IMR-90 (cell line): ENCODE data around the gene UBE2M. TPM values are rescaled to one million over a fixed set of nuclear protein-coding genes. Genes with fewer than 3 reads are reported as not detected.

Experiments
- ATAC-seq: fragments of 200-7000 bp; cut with Tn5 transposase; 2 replicates; pipeline ENCODE4 v1.9.1; 2020; ENCODE audit warnings: low read depth, mild to moderate bottlenecking, moderate library complexity
- BruUV-seq: library from RNA; stranded (reverse); fragments of 400-500 nt; replicated peaks from 2 replicates; lab custom pipeline; 2021; lab: Mats Ljungman, UMichigan
- CTCF ChIA-PET: fragments of 300-600 bp; formaldehyde crosslinking; extraction: SDS; loops from one replicate; lab custom pipeline; 2021; ENCODE audit warnings: antibody characterized with exemption; lab: Yijun Ruan, JAX
- POLR2A ChIA-PET: fragments of 300-600 bp; sonication (Branson Sonifier 250); formaldehyde crosslinking; loops from one replicate; lab custom pipeline; 2022; ENCODE audit warnings: antibody characterized with exemption; ENCODE audit not compliant: unreplicated experiment; lab: Charles Lee
- DNase-seq: peaks from one replicate; pipeline ENCODE4 v3.0.0; 2013
- H2AFZ ChIP-seq: replicated peaks from 2 replicates; pipeline ENCODE3; 2013; ENCODE audit warnings: low read length, mild to moderate bottlenecking; ENCODE audit not compliant: poor library complexity
- H2AK5ac ChIP-seq: 2 replicates; pipeline ENCODE4 v1.6.1; 2013; ENCODE audit warnings: low read depth, low read length, inconsistent platforms
- H2AK9ac ChIP-seq: replicated peaks from 2 replicates; pipeline ENCODE3; 2013; ENCODE audit warnings: mild to moderate bottlenecking, low read depth, low read length, moderate library complexity; ENCODE audit not compliant: poor library complexity
- H2BK120ac ChIP-seq: 2 replicates; pipeline ENCODE4 v1.6.1; 2013; ENCODE audit warnings: low read depth, low read length, inconsistent platforms
- H2BK15ac ChIP-seq: 3 replicates; pipeline ENCODE4 v1.6.1; 2013; ENCODE audit warnings: low read depth, low read length, inconsistent platforms
- H2BK20ac ChIP-seq: 2 replicates; pipeline ENCODE4 v1.6.1; 2013; ENCODE audit warnings: low read depth, mild to moderate bottlenecking, inconsistent platforms, low read length, moderate library complexity
- H2BK5ac ChIP-seq: 2 replicates; pipeline ENCODE4 v1.6.1; 2013; ENCODE audit warnings: mild to moderate bottlenecking, low read depth, low read length, inconsistent platforms; ENCODE audit not compliant: poor library complexity, severe bottlenecking
- H3K14ac ChIP-seq: replicated peaks from 2 replicates; pipeline ENCODE4 v1.6.1; 2013; ENCODE audit warnings: low read depth, low read length, inconsistent platforms
- H3K18ac ChIP-seq: 2 replicates; pipeline ENCODE4 v1.6.1; 2013; ENCODE audit warnings: low read depth, low read length, control low read depth
- H3K23ac ChIP-seq: 2 replicates; pipeline ENCODE4 v1.6.1; 2013; ENCODE audit warnings: low read depth, low read length, inconsistent platforms
- H3K27ac ChIP-seq: 2 replicates; pipeline ENCODE4 v1.5.1; 2013; ENCODE audit warnings: mild to moderate bottlenecking, control low read depth, low read length; ENCODE audit not compliant: insufficient read depth
- H3K27me3 ChIP-seq: 2 replicates; pipeline ENCODE4 v1.6.1; 2013; ENCODE audit warnings: low read length; ENCODE audit not compliant: control insufficient read depth, insufficient read depth
- H3K36me3 ChIP-seq: 2 replicates; pipeline ENCODE4 v1.6.1; 2013; ENCODE audit warnings: low read length, mixed read lengths; ENCODE audit not compliant: control insufficient read depth, insufficient read depth
- H3K4ac ChIP-seq: 2 replicates; pipeline ENCODE4 v1.6.1; 2013; ENCODE audit warnings: low read depth, low read length, inconsistent platforms
- H3K4me1 ChIP-seq: 2 replicates; pipeline ENCODE4 v1.6.1; 2013; ENCODE audit warnings: low read length, mixed read lengths; ENCODE audit not compliant: control insufficient read depth, insufficient read depth
- H3K4me2 ChIP-seq: 2 replicates; pipeline ENCODE4 v1.6.1; 2013; ENCODE audit warnings: low read depth, mild to moderate bottlenecking, control low read depth, low read length, moderate library complexity
- H3K4me3 ChIP-seq: 2 replicates; pipeline ENCODE4 v1.5.1; 2013; ENCODE audit warnings: low read depth, mild to moderate bottlenecking, control low read depth, low read length, moderate library complexity; ENCODE audit not compliant: insufficient read depth
- H3K56ac ChIP-seq: 2 replicates; pipeline ENCODE4 v1.6.1; 2013; ENCODE audit warnings: low read length, inconsistent platforms; ENCODE audit not compliant: insufficient read depth; ENCODE audit errors: extremely low read depth
- H3K79me1 ChIP-seq, 2 experiments: 2 replicates each; pipeline ENCODE4 v1.6.1; 2013; ENCODE audit warnings: low read length in 2 of 2, inconsistent platforms in 1 of 2, low read depth in 1 of 2
- H3K9ac ChIP-seq: 2 replicates; pipeline ENCODE4 v1.6.1; 2013; ENCODE audit warnings: low read depth, low read length, control low read depth
- H3K9me1 ChIP-seq: 2 replicates; pipeline ENCODE4 v1.6.1; 2013; ENCODE audit warnings: low read length, inconsistent platforms; ENCODE audit not compliant: insufficient read depth
- H3K9me3 ChIP-seq: 2 replicates; pipeline ENCODE4 v1.6.1; 2013; ENCODE audit warnings: low read length; ENCODE audit not compliant: control insufficient read depth, insufficient read depth
- H4K20me1 ChIP-seq: 2 replicates; pipeline ENCODE4 v1.6.1; 2013; ENCODE audit warnings: low read length, inconsistent platforms; ENCODE audit not compliant: insufficient read depth
- H4K5ac ChIP-seq: 2 replicates; pipeline ENCODE4 v1.6.1; 2013; ENCODE audit warnings: mild to moderate bottlenecking, low read depth, low read length, control low read depth
- H4K8ac ChIP-seq, 2 experiments: 2 replicates each; pipeline ENCODE4 v1.6.1; 2013; ENCODE audit warnings: low read depth in 2 of 2, low read length in 2 of 2, control low read depth in 1 of 2, inconsistent platforms in 1 of 2
- H4K91ac ChIP-seq: 2 replicates; pipeline ENCODE4 v1.6.1; 2013; ENCODE audit warnings: low read depth, low read length, inconsistent platforms; ENCODE audit not compliant: insufficient read depth
- BHLHE40 ChIP-seq: fragments of 150-350 bp; IDR thresholded peaks from 2 replicates; pipeline ENCODE4 v1.6.1; 2016; ENCODE audit warnings: mild to moderate bottlenecking, low read depth, low read length
- CEBPB ChIP-seq: IDR thresholded peaks from 2 replicates; pipeline ENCODE4 v1.6.1; 2012; ENCODE audit warnings: low read depth, low read length, improper control_type of control experiment
- CHD1 ChIP-seq: IDR thresholded peaks from 2 replicates; pipeline ENCODE4 v1.6.1; 2012; ENCODE audit warnings: low read depth, low read length, improper control_type of control experiment
- MAFK ChIP-seq: IDR thresholded peaks from 2 replicates; pipeline ENCODE4 v1.6.1; 2012; ENCODE audit warnings: low read depth, low read length, improper control_type of control experiment
- MAZ ChIP-seq: IDR thresholded peaks from 2 replicates; pipeline ENCODE4 v1.6.1; 2012; ENCODE audit warnings: low read depth, mild to moderate bottlenecking, low read length, improper control_type of control experiment, moderate library complexity, borderline replicate concordance
- MXI1 ChIP-seq: IDR thresholded peaks from 2 replicates; pipeline ENCODE4 v1.6.1; 2012; ENCODE audit warnings: low read depth, mild to moderate bottlenecking, low read length, moderate library complexity, borderline replicate concordance
- NFE2L2 ChIP-seq: fragments of 150-350 bp; IDR thresholded peaks from 2 replicates; pipeline ENCODE4 v1.6.1; 2016; ENCODE audit warnings: low read depth, mild to moderate bottlenecking, low read length
- POLR2A ChIP-seq: IDR thresholded peaks from 2 replicates; pipeline ENCODE4 v1.6.1; 2012; ENCODE audit warnings: mild to moderate bottlenecking, low read depth, low read length
- RAD21 ChIP-seq: IDR thresholded peaks from 2 replicates; pipeline ENCODE4 v1.6.1; 2012; ENCODE audit warnings: low read length, improper control_type of control experiment
- RCOR1 ChIP-seq: IDR thresholded peaks from 2 replicates; pipeline ENCODE4 v1.6.1; 2012; ENCODE audit warnings: mild to moderate bottlenecking, low read length, improper control_type of control experiment; ENCODE audit not compliant: insufficient replicate concordance
- RFX5 ChIP-seq: IDR thresholded peaks from 2 replicates; pipeline ENCODE4 v1.8.0; 2012; ENCODE audit warnings: low read depth, mild to moderate bottlenecking, low read length, moderate library complexity
- SMC3 ChIP-seq: fragments of 150-350 bp; IDR thresholded peaks from 2 replicates; pipeline ENCODE4 v1.6.1; 2016; ENCODE audit warnings: low read depth, mild to moderate bottlenecking, antibody characterized with exemption, low read length, moderate library complexity
- WGBS, 2 experiments: methylation state at CpG; one replicate each; pipeline versions ENCODE4 v1.1.5 to v1.1.7; 2013; ENCODE audit warnings: missing lambda C conversion rate in 2 of 2; ENCODE audit not compliant: insufficient read length in 1 of 2; ENCODE audit errors: extremely low coverage in 2 of 2; 5-methylcytosine and 5-hydroxymethylcytosine counted together
- dilution Hi-C: fragments of 300-500 bp; cut with HindIII; formaldehyde crosslinking; loops from one replicate; pipeline ENCODE4 v1.14.3; 2018; ENCODE audit warnings: low sequenced_read_pairs; ENCODE audit not compliant: unreplicated experiment
- in situ Hi-C: fragments of 300-500 bp; cut with MboI; formaldehyde crosslinking; loops from 3 replicates; pipeline ENCODE4 v1.14.3; 2019; ENCODE audit warnings: low sequenced_read_pairs, inconsistent platforms, mixed read lengths
- intact Hi-C: fragments of 100-400 bp; cut with micrococcal nuclease; formaldehyde crosslinking; loops from 2 replicates; pipeline ENCODE4 v1.10.0; 2022
- polyA plus RNA-seq, 3 experiments: library from polyadenylated mRNA; depleted of rRNA; stranded (reverse); fragments of >200 nt; gene quantifications; 2 replicates each; pipeline ENCODE4 v1.2.3, GENCODE V29; 2012; ENCODE audit warnings: low replicate concordance in 1 of 3
- total RNA-seq: library from RNA; depleted of rRNA; stranded (reverse); fragments of >200 nt; gene quantifications from 2 replicates; pipeline ENCODE4 v1.2.3, GENCODE V29; 2012
- TF ChIP-seq, protein P1 (sequence below): fragments of 150-350 bp; IDR thresholded peaks from 2 replicates; pipeline ENCODE4 v1.6.1; 2017; ENCODE audit warnings: mild to moderate bottlenecking, antibody characterized with exemption, low read length, low read depth
- TF ChIP-seq, protein P2 (sequence below): conservative IDR thresholded peaks from 2 replicates; pipeline ENCODE4 v1.5.1; 2012; ENCODE audit warnings: mild to moderate bottlenecking, low read depth, low read length, improper control_type of control experiment

The UBE2M gene
- total and polyA plus RNA-seq, 2 of the 4 experiments (the other 2 are of a cell fraction): 55.9 to 66.6 TPM

DNA sequence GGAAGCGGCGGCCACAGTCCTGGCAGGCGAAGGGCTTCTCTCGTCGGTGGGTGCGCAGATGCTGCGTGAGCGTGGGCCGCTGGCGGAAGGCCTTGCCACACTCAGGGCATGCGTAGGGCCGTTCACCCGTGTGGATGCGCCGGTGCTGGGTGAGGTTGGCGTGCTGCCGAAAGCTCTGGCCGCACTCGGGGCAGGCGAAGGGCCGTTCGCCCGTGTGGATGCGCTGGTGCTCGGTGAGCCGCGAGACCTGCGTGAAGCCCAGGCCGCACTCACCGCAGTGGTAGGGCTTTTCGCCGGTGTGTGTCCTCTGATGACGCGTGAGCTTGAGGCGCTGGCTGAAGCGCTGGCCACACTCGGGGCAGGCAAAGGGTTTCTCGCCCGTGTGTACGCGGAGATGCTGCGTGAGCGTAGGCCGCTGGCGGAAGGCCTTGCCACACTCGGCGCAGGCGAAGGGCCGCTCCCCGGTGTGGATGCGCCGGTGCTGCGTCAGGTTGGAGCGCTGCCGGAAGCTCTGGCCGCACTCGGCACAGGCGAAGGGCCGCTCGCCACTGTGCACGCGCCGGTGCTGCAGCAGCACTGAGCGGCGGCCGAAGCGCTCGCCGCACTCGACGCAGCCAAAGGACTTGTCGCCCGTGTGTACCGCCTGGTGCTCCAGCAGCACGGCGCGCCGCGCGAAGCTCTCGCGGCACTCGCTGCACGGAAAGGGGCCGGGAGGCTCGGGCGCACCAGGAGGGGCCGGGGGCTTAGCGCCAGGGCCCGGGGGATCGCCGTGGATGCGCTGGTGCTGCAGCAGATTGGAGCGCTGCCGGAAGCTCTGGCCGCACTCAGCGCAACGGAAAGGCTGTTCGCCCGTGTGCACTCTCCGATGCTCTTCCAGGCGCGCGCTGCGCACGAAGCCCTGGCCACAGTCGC, 4.0 kb upstream of the UBE2M start:
- H4K8ac ChIP-seq: peak overlapping the region; percentile 40 to 74; a peak in 3 of 4 replicates
- H3K27ac ChIP-seq: no peak overlapping the region; the same call in 1 of the 2 replicates
- CTCF ChIA-PET: no interaction called here
- peak overlapping the region; percentile 22 for H3K9ac ChIP-seq
- H3K79me1 ChIP-seq: peaks cover 7 to 32% of the 10 kb centered on the region in 2 experiments
- in situ Hi-C loops (no loop called here), dilution Hi-C loops (no loop called here), intact Hi-C loops (no loop called here)
- H2AK5ac ChIP-seq: peak overlapping the region; percentile 75; the same call in 1 of the 2 replicates
- H3K23ac ChIP-seq: peak overlapping the region; percentile 72; the same call in 1 of the 2 replicates
- H3K9me1 ChIP-seq: peaks cover 22% of the 10 kb centered on the region
- H3K18ac ChIP-seq: no peak overlapping the region
- no peaks in the 10 kb centered on the region for H3K9me3 ChIP-seq
- H3K4ac ChIP-seq: peak overlapping the region; percentile 67
- DNase-seq (peak; percentile 39), ATAC-seq (no peak)
- H2AFZ ChIP-seq: peak overlapping the region; percentile 90
- H2BK120ac ChIP-seq: no peak overlapping the region
- H4K5ac ChIP-seq: peak overlapping the region; percentile 37
- POLR2A ChIA-PET: no interaction called here
- peaks cover under 1% of the 10 kb centered on the region; the same call in 1 of the 2 replicates for H3K36me3 ChIP-seq
- H3K14ac ChIP-seq: peak overlapping the region; percentile 45; the same call in 1 of the 2 replicates
- peak overlapping the region; percentile 91 for H3K4me2 ChIP-seq
- BruUV-seq: no TSS peak
- no peaks in the 10 kb centered on the region for H3K27me3 ChIP-seq
- peak overlapping the region; percentile 40 for H3K4me3 ChIP-seq
- H2AK9ac ChIP-seq: peak overlapping the region; percentile 88
- 8% methylated on average over 96 of the region's 107 CpGs; no CpG with 5 or more reads in 1 of the 2 experiments for WGBS, 2 experiments
- H4K91ac ChIP-seq: no peak overlapping the region
- H2BK15ac ChIP-seq: no peak overlapping the region
- H2BK5ac ChIP-seq: no peak overlapping the region
- H4K20me1 ChIP-seq: peaks cover 10% of the 10 kb centered on the region
- no peak overlapping the region for H3K56ac ChIP-seq
- H3K4me1 ChIP-seq: peaks cover 16% of the 10 kb centered on the region
- no peak overlapping the region for H2BK20ac ChIP-seq
- TF ChIP-seq, protein P1, sequence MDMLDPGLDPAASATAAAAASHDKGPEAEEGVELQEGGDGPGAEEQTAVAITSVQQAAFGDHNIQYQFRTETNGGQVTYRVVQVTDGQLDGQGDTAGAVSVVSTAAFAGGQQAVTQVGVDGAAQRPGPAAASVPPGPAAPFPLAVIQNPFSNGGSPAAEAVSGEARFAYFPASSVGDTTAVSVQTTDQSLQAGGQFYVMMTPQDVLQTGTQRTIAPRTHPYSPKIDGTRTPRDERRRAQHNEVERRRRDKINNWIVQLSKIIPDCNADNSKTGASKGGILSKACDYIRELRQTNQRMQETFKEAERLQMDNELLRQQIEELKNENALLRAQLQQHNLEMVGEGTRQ: no peak
- TF ChIP-seq MAFK: no peak
- no peak for TF ChIP-seq BHLHE40
- TF ChIP-seq CHD1: no peak
- no peak for TF ChIP-seq RFX5
- no peak for TF ChIP-seq POLR2A
- TF ChIP-seq MAZ: no peak
- TF ChIP-seq RAD21: no peak
- TF ChIP-seq NFE2L2: no peak
- TF ChIP-seq MXI1: no peak
- TF ChIP-seq CEBPB: no peak
- TF ChIP-seq SMC3: no peak
- TF ChIP-seq, protein P2, sequence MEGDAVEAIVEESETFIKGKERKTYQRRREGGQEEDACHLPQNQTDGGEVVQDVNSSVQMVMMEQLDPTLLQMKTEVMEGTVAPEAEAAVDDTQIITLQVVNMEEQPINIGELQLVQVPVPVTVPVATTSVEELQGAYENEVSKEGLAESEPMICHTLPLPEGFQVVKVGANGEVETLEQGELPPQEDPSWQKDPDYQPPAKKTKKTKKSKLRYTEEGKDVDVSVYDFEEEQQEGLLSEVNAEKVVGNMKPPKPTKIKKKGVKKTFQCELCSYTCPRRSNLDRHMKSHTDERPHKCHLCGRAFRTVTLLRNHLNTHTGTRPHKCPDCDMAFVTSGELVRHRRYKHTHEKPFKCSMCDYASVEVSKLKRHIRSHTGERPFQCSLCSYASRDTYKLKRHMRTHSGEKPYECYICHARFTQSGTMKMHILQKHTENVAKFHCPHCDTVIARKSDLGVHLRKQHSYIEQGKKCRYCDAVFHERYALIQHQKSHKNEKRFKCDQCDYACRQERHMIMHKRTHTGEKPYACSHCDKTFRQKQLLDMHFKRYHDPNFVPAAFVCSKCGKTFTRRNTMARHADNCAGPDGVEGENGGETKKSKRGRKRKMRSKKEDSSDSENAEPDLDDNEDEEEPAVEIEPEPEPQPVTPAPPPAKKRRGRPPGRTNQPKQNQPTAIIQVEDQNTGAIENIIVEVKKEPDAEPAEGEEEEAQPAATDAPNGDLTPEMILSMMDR: no peak
- TF ChIP-seq RCOR1: no peak
